Nephron (organoid): ENCODE results near the gene WNT7B.

Experiments used
- H3K27ac Mint-ChIP-seq, 3 experiments: 2 replicates each; pipeline ENCODE4 v1.8.0; 2020; ENCODE audit warnings: mixed read lengths in 3 of 3, mild to moderate bottlenecking in 2 of 3, moderate library complexity in 1 of 3
- H3K27me3 Mint-ChIP-seq: 2 replicates; pipeline ENCODE4 v1.8.0; 2021; ENCODE audit warnings: low read depth, mild to moderate bottlenecking, moderate library complexity, mixed read lengths
- H3K36me3 Mint-ChIP-seq: 2 replicates; pipeline ENCODE4 v1.8.0; 2020; ENCODE audit warnings: low read depth, mixed read lengths
- H3K4me1 Mint-ChIP-seq: 2 replicates; pipeline ENCODE4 v1.8.0; 2020; ENCODE audit warnings: mixed read lengths
- H3K4me3 Mint-ChIP-seq, 3 experiments: 2 replicates each; pipeline ENCODE4 v1.8.0; 2020; ENCODE audit warnings: mild to moderate bottlenecking in 3 of 3, mixed read lengths in 3 of 3, moderate library complexity in 2 of 3
- H3K9me3 Mint-ChIP-seq: 2 replicates; pipeline ENCODE4 v1.8.0; 2020; ENCODE audit warnings: mixed read lengths
- CTCF ChIP-seq, 3 experiments: fragments of 200-600 bp; sonication (generic); IDR thresholded peaks; one replicate each; pipeline ENCODE4 v1.5.0; 2021; ENCODE audit warnings: antibody characterized with exemption in 3 of 3; ENCODE audit not compliant: unreplicated experiment in 3 of 3

Gene WNT7B

GRCh38 chr22:45887202-45888131, 89.5 kb downstream of the WNT7B start:
- no peak for TF ChIP-seq CTCF (IDR thresholded peaks at IDR 0.05; ENCODE audit: unreplicated experiment in 3 of 3)
- H3K4me3 Mint-ChIP-seq: no peak overlapping the region

GRCh38 chr22:45886540-45886939, 90.4 kb downstream of the WNT7B start:
- no peak overlapping the region for H3K27ac Mint-ChIP-seq
- H3K4me3 Mint-ChIP-seq: no peak overlapping the region

More at GRCh38 chr22:45887202-45888131, 89.5 kb downstream of the WNT7B start:
- Mint-ChIP-seq H3K36me3 (no peaks in the 10 kb centered on the region), H3K27ac (no peak overlapping the region), H3K9me3 (no peaks in the 10 kb centered on the region), H3K4me1 (no peaks in the 10 kb centered on the region), H3K27me3 (peaks cover 6% of the 10 kb centered on the region)

GRCh38 chr22:45885941-45886395, 91.0 kb downstream of the WNT7B start:
- no peak overlapping the region for H3K4me3 Mint-ChIP-seq
- no peaks in the 10 kb centered on the region for H3K9me3 Mint-ChIP-seq
- H3K27ac Mint-ChIP-seq: no peak overlapping the region
- TF ChIP-seq CTCF (IDR thresholded peaks at IDR 0.05; ENCODE audit: unreplicated experiment in 3 of 3): no peak
- no peaks in the 10 kb centered on the region for H3K4me1 Mint-ChIP-seq
- no peaks in the 10 kb centered on the region for H3K36me3 Mint-ChIP-seq
- H3K27me3 Mint-ChIP-seq: peaks cover 20% of the 10 kb centered on the region

More at GRCh38 chr22:45886540-45886939, 90.4 kb downstream of the WNT7B start:
- Mint-ChIP-seq H3K9me3 (no peaks in the 10 kb centered on the region), H3K36me3 (no peaks in the 10 kb centered on the region), H3K4me1 (no peaks in the 10 kb centered on the region), H3K27me3 (peaks cover 14% of the 10 kb centered on the region)
- no peak for TF ChIP-seq CTCF (IDR thresholded peaks at IDR 0.05; ENCODE audit: unreplicated experiment in 3 of 3)

- TF ChIP-seq CTCF (IDR thresholded peaks at IDR 0.05; ENCODE audit: unreplicated experiment in 3 of 3): no peak
- H3K4me3 Mint-ChIP-seq: no peak overlapping the region
- no peaks in the 10 kb centered on the region for H3K9me3 Mint-ChIP-seq
- peaks cover 5% of the 10 kb centered on the region for H3K4me1 Mint-ChIP-seq
- peaks cover 26% of the 10 kb centered on the region for H3K27me3 Mint-ChIP-seq
- no peak overlapping the region for H3K27ac Mint-ChIP-seq
- no peaks in the 10 kb centered on the region for H3K36me3 Mint-ChIP-seq
Measured at GRCh38 chr22:45885171-45885840, 91.7 kb downstream of the WNT7B start.

GRCh38 chr22:45884201-45885062, 92.5 kb downstream of the WNT7B start:
- Mint-ChIP-seq H3K36me3 (no peaks in the 10 kb centered on the region), H3K9me3 (no peaks in the 10 kb centered on the region), H3K27ac (no peak overlapping the region), H3K4me3 (no peak overlapping the region), H3K4me1 (peaks cover 6% of the 10 kb centered on the region), H3K27me3 (peaks cover 35% of the 10 kb centered on the region)
- no peak for TF ChIP-seq CTCF (IDR thresholded peaks at IDR 0.05; ENCODE audit: unreplicated experiment in 3 of 3)
